HCT116 (cell line): ENCODE measurements around the gene LTC4S. TPM values are rescaled to one million over a fixed set of nuclear protein-coding genes. Genes with fewer than 3 reads are reported as not detected.

Experiments used
- ATAC-seq: fragments of 200-7000 bp; cut with Tn5 transposase; 2 replicates; pipeline ENCODE4 v1.9.1; 2020; ENCODE audit warnings: mild to moderate bottlenecking, moderate library complexity
- BruUV-seq: library from RNA; stranded (reverse); fragments of 400-500 nt; replicated peaks from 2 replicates; lab custom pipeline; 2021; lab: Mats Ljungman, UMichigan
- CTCF ChIA-PET: fragments of 300-600 bp; sonication (Branson Sonifier 250); formaldehyde crosslinking; loops from one replicate; lab custom pipeline; 2021; ENCODE audit warnings: antibody characterized with exemption; lab: Charles Lee
- POLR2A ChIA-PET: fragments of 300-600, 350-600 bp; sonication (Branson Sonifier 250); formaldehyde crosslinking; loops from one replicate; lab custom pipeline; 2021; ENCODE audit warnings: antibody characterized with exemption; lab: Charles Lee
- RAD21 ChIA-PET, 2 experiments: fragments of 300-600 bp; sonication (Branson Sonifier 250); formaldehyde crosslinking; loops; one replicate each; lab custom pipeline; 2023; ENCODE audit warnings: low total read pairs in 2 of 2; ENCODE audit not compliant: uncharacterized antibody in 2 of 2, unreplicated experiment in 2 of 2, low non-redundant PET in 1 of 2; lab: Charles Lee
- DNase-seq: peaks from one replicate; pipeline ENCODE4 v3.0.0-alpha.2; 2010; ENCODE audit warnings: low read depth, low spot score
- H2AFZ ChIP-seq: fragments of 200-600 bp; shearing (Covaris generic), sonication (generic); 2 replicates; pipeline ENCODE4 v1.6.1; 2017; ENCODE audit warnings: low read depth, mixed run types, mixed read lengths, antibody characterized with exemption, low read length; ENCODE audit not compliant: poor library complexity, severe bottlenecking
- H3K27ac ChIP-seq: 2 replicates; pipeline ENCODE4 v1.5.1; 2012; ENCODE audit warnings: low read depth, low read length
- H3K27me3 ChIP-seq: fragments of 200-600 bp; sonication (generic); 2 replicates; pipeline ENCODE4 v1.6.1; 2016; ENCODE audit warnings: mixed run types, low read length, mixed read lengths; ENCODE audit not compliant: insufficient read depth
- H3K36me3 ChIP-seq, 2 experiments: fragments of 200-500 bp in 1 of 2; fragments of 200-600 bp in 1 of 2; sonication (Bioruptor generic) in 1 of 2; sonication (generic) in 1 of 2; 2 replicates each; pipeline versions ENCODE4 v1.5.1 to v1.6.1; 2014 to 2016; ENCODE audit warnings: low read length in 2 of 2, inconsistent platforms in 1 of 2, mixed read lengths in 1 of 2, mixed run types in 1 of 2; ENCODE audit not compliant: insufficient read depth in 2 of 2, control insufficient read depth in 1 of 2
- H3K4me1 ChIP-seq, 2 experiments: fragments of 200-600 bp in 1 of 2; sonication (generic) in 1 of 2; 2 replicates each; pipeline versions ENCODE4 v1.5.1 to v1.6.1; 2012 to 2017; ENCODE audit warnings: low read length in 2 of 2, inconsistent platforms in 1 of 2, mild to moderate bottlenecking in 1 of 2, mixed read lengths in 1 of 2, mixed run types in 1 of 2, moderate library complexity in 1 of 2; ENCODE audit not compliant: insufficient read depth in 2 of 2, control insufficient read depth in 1 of 2
- H3K4me2 ChIP-seq: fragments of 200-600 bp; sonication (generic); 2 replicates; pipeline ENCODE4 v1.6.1; 2017; ENCODE audit warnings: mixed run types, low read length, mixed read lengths
- H3K4me3 ChIP-seq, 2 experiments: fragments of 200-600 bp in 1 of 2; sonication (generic) in 1 of 2; replicated peaks in 1 of 2; 2 replicates each; pipeline ENCODE4 v1.5.1; 2011 to 2016; ENCODE audit warnings: low read length in 2 of 2, control low read depth in 1 of 2, low read depth in 1 of 2, mild to moderate bottlenecking in 1 of 2, mixed read lengths in 1 of 2, mixed run types in 1 of 2
- H3K79me2 ChIP-seq: fragments of 200-600 bp; sonication (generic); 2 replicates; pipeline ENCODE4 v1.6.1; 2017; ENCODE audit warnings: mild to moderate bottlenecking, mixed run types, low read length, moderate library complexity, mixed read lengths; ENCODE audit not compliant: insufficient read depth
- H3K9ac ChIP-seq: fragments of 200-600 bp; sonication (generic); 2 replicates; pipeline ENCODE4 v1.6.1; 2016; ENCODE audit warnings: low read length, mixed read lengths
- H3K9me2 ChIP-seq: fragments of 200-600 bp; sonication (generic), shearing (Covaris generic); 2 replicates; pipeline ENCODE4 v1.6.1; 2017; ENCODE audit warnings: mixed run types, mild to moderate bottlenecking, moderate library complexity; ENCODE audit not compliant: insufficient read depth
- H3K9me3 ChIP-seq, 2 experiments: fragments of 200-500 bp in 1 of 2; fragments of 200-600 bp in 1 of 2; sonication (Bioruptor generic) in 1 of 2; sonication (generic) in 1 of 2; 2 replicates each; pipeline ENCODE4 v1.6.1; 2014 to 2017; ENCODE audit warnings: low read length in 2 of 2, mixed read lengths in 2 of 2, inconsistent platforms in 1 of 2, low read depth in 1 of 2, mild to moderate bottlenecking in 1 of 2, mixed run types in 1 of 2, moderate library complexity in 1 of 2; ENCODE audit not compliant: control insufficient read depth in 1 of 2, insufficient read depth in 1 of 2
- H4K20me1 ChIP-seq: fragments of 200-600 bp; sonication (generic), shearing (Covaris generic); 2 replicates; pipeline ENCODE4 v1.6.1; 2017; ENCODE audit warnings: mixed run types, mild to moderate bottlenecking, moderate library complexity; ENCODE audit not compliant: insufficient read depth
- ATF3 ChIP-seq: IDR thresholded peaks from 2 replicates; pipeline ENCODE4 v1.6.1; 2012
- CBX3 ChIP-seq: IDR thresholded peaks from 2 replicates; pipeline ENCODE4 v1.6.1; 2012; ENCODE audit warnings: low read depth
- CEBPB ChIP-seq: IDR thresholded peaks from 2 replicates; pipeline ENCODE4 v1.6.1; 2012; ENCODE audit warnings: low read depth
- EGR1 ChIP-seq: IDR thresholded peaks from 2 replicates; pipeline ENCODE4 v1.6.1; 2012; ENCODE audit warnings: low read depth
- ELF1 ChIP-seq: IDR thresholded peaks from 2 replicates; pipeline ENCODE4 v1.6.1; 2012; ENCODE audit warnings: low read depth, borderline replicate concordance
- EZH2 ChIP-seq: fragments of 200-600 bp; sonication (generic); IDR thresholded peaks from 2 replicates; pipeline ENCODE4 v1.6.1; 2017; ENCODE audit warnings: antibody characterized with exemption, mixed run types
- EZH2phosphoT487 ChIP-seq: fragments of 200-600 bp; IDR thresholded peaks from 2 replicates; pipeline ENCODE4 v1.6.1; 2018; ENCODE audit warnings: antibody characterized with exemption, borderline replicate concordance
- JUND ChIP-seq: IDR thresholded peaks from 2 replicates; pipeline ENCODE4 v1.6.1; 2012
- POLR2AphosphoS5 ChIP-seq: IDR thresholded peaks from 2 replicates; pipeline ENCODE4 v1.6.1; 2011; ENCODE audit warnings: mild to moderate bottlenecking, low read depth, low read length, moderate library complexity
- RAD21 ChIP-seq: IDR thresholded peaks from 2 replicates; pipeline ENCODE4 v1.6.1; 2012; ENCODE audit warnings: low read depth, mild to moderate bottlenecking
- SIN3A ChIP-seq: IDR thresholded peaks from 2 replicates; pipeline ENCODE4 v1.6.1; 2012; ENCODE audit warnings: low read depth
- SP1 ChIP-seq: IDR thresholded peaks from 2 replicates; pipeline ENCODE4 v1.6.1; 2012; ENCODE audit warnings: low read depth
- SRF ChIP-seq: IDR thresholded peaks from 2 replicates; pipeline ENCODE4 v1.6.1; 2012; ENCODE audit warnings: low read depth
- TCF7L2 ChIP-seq: IDR thresholded peaks from 2 replicates; pipeline ENCODE4 v1.7.0; 2011; ENCODE audit warnings: borderline replicate concordance, inconsistent platforms; ENCODE audit not compliant: insufficient read depth, insufficient read length; ENCODE audit errors: extremely low read depth
- ZFX ChIP-seq: fragments of 450-650 bp; IDR thresholded peaks from 2 replicates; pipeline ENCODE4 v1.6.1; 2017
- ZNF274 ChIP-seq: fragments of 200-500 bp; sonication (Bioruptor generic); IDR thresholded peaks from 2 replicates; pipeline ENCODE4 v1.6.1; 2014; ENCODE audit warnings: mild to moderate bottlenecking, low read depth, low read length, inconsistent platforms
- intact Hi-C: fragments of 100-400 bp; cut with micrococcal nuclease; formaldehyde crosslinking; loops from 2 replicates; pipeline ENCODE4 v1.10.0; 2022
- total RNA-seq: library from RNA; stranded (reverse); gene quantifications from one replicate; pipeline ENCODE4 v1.2.1, GENCODE V29; 2021; ENCODE audit not compliant: unreplicated experiment
- TF ChIP-seq, protein P1 (sequence below): IDR thresholded peaks from 2 replicates; pipeline ENCODE4 v1.6.1; 2012

LTC4S gene
- total RNA-seq, 1 experiment from 2014 or later = 5.0 TPM

DNA sequence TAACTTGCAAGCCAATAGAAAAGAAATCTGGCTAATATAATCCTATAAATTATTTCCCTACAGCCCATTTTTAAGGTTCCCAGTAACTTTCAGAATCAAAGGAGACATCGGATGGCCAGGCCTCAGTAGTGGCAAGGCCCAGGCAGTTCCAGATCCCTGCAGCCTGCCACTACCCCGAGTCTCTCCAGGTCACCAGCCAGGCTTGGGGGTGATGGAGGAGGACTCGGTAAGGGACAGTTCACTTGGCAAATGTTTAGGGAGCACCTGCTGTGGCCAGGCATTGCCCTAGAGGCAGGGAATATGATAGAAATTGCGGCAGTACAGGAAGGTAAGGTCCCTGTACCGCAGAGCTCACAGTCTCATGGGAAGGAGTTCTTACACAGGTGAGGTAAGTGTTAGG, 15.2 kb upstream of the LTC4S start:
- ChIA-PET RAD21 (no interaction called here), POLR2A (no interaction called here), CTCF (no interaction called here)
- no peak overlapping the region for H3K4me3 ChIP-seq
- H3K9ac ChIP-seq = no peak overlapping the region
- H3K4me1 ChIP-seq = no peaks in the 10 kb centered on the region
- H4K20me1 ChIP-seq = no peaks in the 10 kb centered on the region; the same call in 1 of the 2 replicates
- BruUV-seq = no TSS peak
- ATAC-seq = no peak
- no peaks in the 10 kb centered on the region for H3K9me2 ChIP-seq
- intact Hi-C loops = no loop called here
- TF ChIP-seq POLR2AphosphoS5 = no peak
- TF ChIP-seq TCF7L2 = no peak
- TF ChIP-seq ELF1 = no peak
- no peak for TF ChIP-seq ZFX
- no peak for TF ChIP-seq JUND
- TF ChIP-seq, protein P1, sequence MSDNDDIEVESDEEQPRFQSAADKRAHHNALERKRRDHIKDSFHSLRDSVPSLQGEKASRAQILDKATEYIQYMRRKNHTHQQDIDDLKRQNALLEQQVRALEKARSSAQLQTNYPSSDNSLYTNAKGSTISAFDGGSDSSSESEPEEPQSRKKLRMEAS = no peak
- no peak for TF ChIP-seq RAD21
- no peak for TF ChIP-seq ATF3
- TF ChIP-seq EZH2phosphoT487 = no peak
- no peak for TF ChIP-seq SRF
- TF ChIP-seq CBX3 = no peak
- no peak for TF ChIP-seq EGR1
- TF ChIP-seq SIN3A = no peak
- no peak for TF ChIP-seq ZNF274
- no peak for TF ChIP-seq EZH2
- TF ChIP-seq CEBPB = no peak
- TF ChIP-seq SP1 = no peak
- H3K9me3 ChIP-seq = no peaks in the 10 kb centered on the region
- no peak for DNase-seq
- H3K4me2 ChIP-seq = no peak overlapping the region
- no peak overlapping the region for H2AFZ ChIP-seq
- H3K27me3 ChIP-seq = no peaks in the 10 kb centered on the region
- H3K36me3 ChIP-seq = peaks cover 5 to 8% of the 10 kb centered on the region in 2 experiments; a peak in 2 of 4 replicates
- no peak overlapping the region for H3K27ac ChIP-seq
- no peaks in the 10 kb centered on the region for H3K79me2 ChIP-seq
